Activated T-helper 2 cell treated with anti-CD3 and anti-CD28 coated beads, Interferon-gamma antibody, Interleukin-2, Interleukin-4, amounts not matched to agents 10 μg/mL and 5 μg/mL and 100 μg/mL, durations not matched to agents 14 hours and 24 hours and 36 hours (primary cell): Measurements from ENCODE around the gene NPLOC4. TPM values are rescaled to one million over a fixed set of nuclear protein-coding genes. Genes with fewer than 3 reads are reported as not detected.

Source experiments
- DNase-seq: peaks from one replicate; pipeline ENCODE4 v3.0.0; 2021; ENCODE audit warnings: low spot score
- H3K27ac Mint-ChIP-seq: one replicate; pipeline ENCODE4 v1.8.0; 2021; ENCODE audit warnings: mixed read lengths
- H3K27me3 Mint-ChIP-seq: one replicate; pipeline ENCODE4 v1.8.0; 2021; ENCODE audit warnings: low read depth, mixed read lengths
- H3K36me3 Mint-ChIP-seq: one replicate; pipeline ENCODE4 v1.8.0; 2021; ENCODE audit warnings: low read depth, mixed read lengths
- H3K4me1 Mint-ChIP-seq: one replicate; pipeline ENCODE4 v1.8.0; 2021; ENCODE audit warnings: low read depth, mixed read lengths
- H3K4me3 Mint-ChIP-seq: one replicate; pipeline ENCODE4 v1.8.0; 2021; ENCODE audit warnings: low read depth, mild to moderate bottlenecking, moderate library complexity, mixed read lengths
- H3K9me3 Mint-ChIP-seq: one replicate; pipeline ENCODE4 v1.8.0; 2021; ENCODE audit warnings: mixed read lengths
- intact Hi-C: fragments of 100-400 bp; cut with micrococcal nuclease; formaldehyde crosslinking; loops from one replicate; pipeline ENCODE4 v1.15.1; 2023
- total RNA-seq: library from RNA; stranded (reverse); gene quantifications from 2 replicates; pipeline ENCODE4 v1.2.3, GENCODE V29; 2022

The NPLOC4 gene
- total RNA-seq, 1 donor from 2014 or later, result 138 TPM

DNA sequence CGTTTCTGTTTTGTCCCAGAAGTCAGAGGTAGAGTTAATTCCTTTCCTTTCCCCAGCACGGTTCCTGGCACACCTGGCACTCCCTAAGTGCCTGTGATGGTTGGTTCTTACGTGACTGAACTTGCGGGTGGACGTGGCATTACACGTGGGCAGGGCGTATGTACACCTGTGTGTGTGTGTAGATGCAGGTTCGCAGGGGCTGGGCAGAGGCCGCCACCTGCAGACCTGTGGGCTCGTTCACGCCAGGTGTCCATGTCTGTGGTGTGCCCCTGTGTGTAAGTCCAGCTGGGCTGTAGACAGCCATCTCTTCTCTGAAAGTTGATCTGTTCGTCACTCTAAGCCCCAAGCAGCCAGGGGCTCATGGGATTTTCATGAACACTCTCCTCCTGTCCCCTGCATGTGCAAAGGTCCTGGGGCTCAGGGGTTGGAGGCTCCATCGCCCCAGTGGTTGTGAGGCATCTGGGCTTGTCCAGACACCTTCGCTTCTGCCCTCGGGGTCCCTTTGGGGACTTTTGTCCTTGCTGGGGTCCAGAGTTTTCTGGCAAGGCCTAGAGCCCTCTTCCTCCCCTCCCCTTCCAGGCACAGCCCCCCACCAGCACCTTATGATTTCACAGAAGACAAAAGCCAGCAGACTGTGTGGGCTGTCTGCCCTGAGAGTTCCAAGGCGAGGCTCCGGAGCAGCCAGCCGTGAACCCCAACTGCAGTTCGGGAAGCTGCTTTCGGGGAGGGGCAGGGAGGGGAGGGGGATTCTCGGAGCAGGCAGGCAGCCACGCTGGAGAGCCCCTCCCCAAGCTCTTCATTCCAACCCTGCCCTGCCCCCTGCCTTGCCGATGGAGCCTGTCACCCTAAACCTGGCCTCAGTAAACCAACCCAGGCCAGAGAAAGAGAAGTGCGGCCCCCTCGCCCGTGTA lies 114.2 kb downstream of the NPLOC4 start:
- no peaks in the 10 kb centered on the region for H3K9me3 Mint-ChIP-seq
- intact Hi-C loops, result no loop called here
- peaks cover 9% of the 10 kb centered on the region for H3K4me1 Mint-ChIP-seq
- no peak for DNase-seq
- H3K27me3 Mint-ChIP-seq, result peaks cover 3% of the 10 kb centered on the region
- no peak overlapping the region for H3K4me3 Mint-ChIP-seq
- H3K36me3 Mint-ChIP-seq, result peaks cover 4% of the 10 kb centered on the region
- no peak overlapping the region for H3K27ac Mint-ChIP-seq

DNA sequence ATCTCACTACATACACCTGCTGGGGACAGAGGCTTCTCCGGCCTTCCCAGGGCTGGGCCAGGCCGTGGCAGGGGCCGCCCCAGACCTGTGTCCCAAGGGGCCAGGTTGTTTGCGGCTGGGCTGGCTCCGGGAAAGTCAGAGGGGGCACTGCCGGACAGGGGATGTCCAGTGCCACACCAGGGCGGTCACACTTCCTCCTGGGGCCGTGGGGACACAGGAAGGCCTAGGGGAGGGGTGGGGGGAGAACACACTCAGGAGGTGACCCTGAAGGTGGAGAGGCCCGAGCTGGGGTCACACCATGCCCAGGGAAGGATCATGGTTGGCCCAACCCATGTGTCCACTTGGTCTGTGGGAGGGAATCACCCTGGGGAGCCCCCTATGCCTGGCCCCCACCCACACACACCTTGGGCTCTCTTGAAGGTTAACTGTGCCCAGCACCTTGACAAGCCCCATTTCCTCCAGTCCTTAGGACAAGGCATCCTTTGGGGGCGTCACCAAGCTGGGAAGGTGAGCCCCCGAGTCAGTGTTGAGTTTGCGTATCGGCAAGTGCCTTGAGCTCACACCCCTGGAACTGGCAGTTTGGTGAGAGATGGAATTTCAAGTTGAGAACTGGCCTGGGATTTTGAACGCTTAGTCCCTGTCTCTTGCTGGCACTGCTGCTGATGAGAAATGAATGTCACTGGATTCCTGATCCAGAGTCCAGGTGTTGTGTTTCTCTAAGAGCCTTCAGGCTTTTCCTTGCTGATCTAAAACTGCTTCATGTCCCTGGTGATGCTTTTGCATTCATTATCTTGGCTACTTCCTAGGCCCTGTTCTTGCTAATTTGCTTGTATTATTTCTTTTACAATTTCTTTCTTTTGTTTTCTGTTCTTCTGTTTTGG lies 116.7 kb downstream of the NPLOC4 start:
- Mint-ChIP-seq H3K27me3 (peaks cover 3% of the 10 kb centered on the region), H3K9me3 (no peaks in the 10 kb centered on the region), H3K4me1 (peaks cover 16% of the 10 kb centered on the region), H3K27ac (no peak overlapping the region), H3K36me3 (peaks cover 5% of the 10 kb centered on the region), H3K4me3 (peak overlapping the region; percentile 15)
- intact Hi-C loops, result no loop called here
- DNase-seq, result no peak

DNA sequence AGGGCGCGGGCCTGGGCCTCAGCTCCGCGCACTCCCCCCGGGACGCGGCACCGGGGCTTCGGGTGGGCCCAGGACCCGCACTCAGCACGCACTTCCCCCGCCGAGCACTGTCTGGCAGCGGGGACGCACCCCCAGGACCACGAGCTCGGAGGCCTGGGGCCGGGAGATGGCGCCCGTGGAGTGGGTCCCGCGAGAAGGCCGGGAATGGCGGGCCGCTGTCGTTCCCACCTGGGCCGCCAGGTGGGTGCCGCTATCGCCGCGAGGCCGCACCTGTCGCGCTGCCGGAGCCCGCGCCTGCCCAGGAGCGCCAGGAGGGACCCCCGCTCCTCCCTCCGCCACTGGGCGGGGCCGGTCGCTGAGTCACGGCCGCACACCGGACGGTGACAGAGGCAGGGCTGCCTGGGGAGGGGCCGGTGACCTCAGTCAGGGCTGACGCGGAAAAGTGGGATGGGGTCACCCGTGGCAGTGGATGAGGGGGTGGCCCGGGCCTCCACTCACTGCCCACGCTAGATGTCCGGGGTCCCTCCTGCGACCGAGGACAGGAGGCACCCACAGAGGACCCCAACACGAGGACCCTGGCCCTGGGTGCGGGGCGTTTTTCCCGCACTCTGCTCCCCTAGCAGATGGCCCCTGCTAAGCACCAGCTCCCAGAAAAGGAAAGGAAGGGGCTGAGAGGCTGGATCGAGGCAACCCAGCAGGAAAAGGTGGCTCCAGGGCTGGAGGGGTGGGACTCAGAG lies 117.5 kb downstream of the NPLOC4 start:
- Mint-ChIP-seq H3K36me3 (peaks cover 7% of the 10 kb centered on the region), H3K27ac (no peak overlapping the region), H3K9me3 (no peaks in the 10 kb centered on the region), H3K27me3 (peaks cover 3% of the 10 kb centered on the region), H3K4me3 (no peak overlapping the region), H3K4me1 (peaks cover 16% of the 10 kb centered on the region)
- DNase-seq, result peak; percentile 46
- intact Hi-C loops, result loop anchor here (5.0 kb wide), 1 partner anchor 83 kb away; no protein-coding TSS in a partner anchor

DNA sequence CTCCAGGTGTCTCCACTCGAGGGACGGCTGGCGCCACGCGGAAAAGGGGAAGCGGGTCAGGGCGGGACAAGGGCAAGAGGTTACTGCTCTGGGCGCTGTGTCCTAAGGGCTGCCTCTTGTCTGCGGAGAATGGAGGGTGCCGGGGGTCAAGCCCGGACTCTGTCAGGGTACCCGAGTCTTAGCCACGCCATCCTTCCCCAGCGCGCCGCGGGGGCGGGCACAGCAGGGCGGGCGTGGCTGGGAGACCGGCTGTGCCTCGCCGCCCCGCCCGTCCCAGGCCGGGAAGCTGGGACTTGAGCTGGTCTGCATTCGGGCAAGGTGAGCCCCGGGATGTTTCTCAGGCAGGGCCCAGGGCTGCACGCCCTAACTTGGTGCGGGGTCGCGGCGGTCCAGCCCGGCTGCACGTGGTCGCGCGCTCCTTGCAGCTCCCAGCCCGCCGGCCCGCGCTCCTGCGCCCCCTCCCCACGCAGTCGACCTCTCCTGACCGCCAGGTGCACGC lies 118.1 kb downstream of the NPLOC4 start:
- H3K36me3 Mint-ChIP-seq, result peaks cover 7% of the 10 kb centered on the region
- no peak for DNase-seq
- H3K27me3 Mint-ChIP-seq, result peaks cover 3% of the 10 kb centered on the region
- intact Hi-C loops, result loop anchor here (5.0 kb wide), 1 partner anchor 83 kb away; no protein-coding TSS in a partner anchor
- peaks cover 16% of the 10 kb centered on the region for H3K4me1 Mint-ChIP-seq
- H3K27ac Mint-ChIP-seq, result no peak overlapping the region
- no peaks in the 10 kb centered on the region for H3K9me3 Mint-ChIP-seq
- H3K4me3 Mint-ChIP-seq, result no peak overlapping the region

DNA sequence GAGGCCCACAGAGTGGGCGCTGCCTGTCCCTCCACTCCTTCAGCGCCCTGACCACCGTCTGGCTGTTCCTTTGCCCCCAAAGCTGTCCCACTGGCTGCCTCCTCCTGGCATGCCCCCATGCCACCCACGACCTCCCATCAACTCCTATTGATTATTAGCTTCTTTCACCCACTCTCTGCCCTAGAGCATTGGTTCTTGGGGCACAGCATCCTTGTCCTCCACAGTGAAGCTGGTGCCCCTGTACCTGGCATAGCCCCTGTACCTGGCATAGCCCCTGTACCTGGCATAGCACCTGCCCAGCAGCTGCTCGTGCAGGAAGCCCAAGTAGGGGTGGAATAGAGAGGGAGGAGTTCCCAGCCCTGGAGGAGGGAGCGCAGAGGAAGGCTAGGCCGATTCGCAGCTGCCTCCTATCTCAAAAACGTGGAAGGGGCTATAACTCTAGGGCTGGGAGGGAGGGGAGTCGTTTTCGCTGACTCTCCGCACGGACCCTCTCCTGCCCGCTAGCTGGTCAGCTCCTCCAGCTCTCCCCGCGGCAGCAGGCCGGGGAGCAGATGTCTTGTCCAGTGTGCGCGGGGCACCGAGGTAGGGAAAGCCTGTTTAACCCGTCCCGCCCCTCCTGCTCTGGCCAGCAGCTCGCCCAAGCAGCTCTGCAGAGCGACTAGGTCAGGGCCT lies 118.7 kb downstream of the NPLOC4 start:
- Mint-ChIP-seq H3K27ac (no peak overlapping the region), H3K9me3 (no peaks in the 10 kb centered on the region), H3K4me3 (peak overlapping the region; percentile 31), H3K36me3 (peaks cover 7% of the 10 kb centered on the region), H3K4me1 (peaks cover 16% of the 10 kb centered on the region), H3K27me3 (peaks cover 3% of the 10 kb centered on the region)
- intact Hi-C loops, result loop anchor here (5.0 kb wide), 1 partner anchor 84 kb away; no protein-coding TSS in a partner anchor
- DNase-seq, result no peak

DNA sequence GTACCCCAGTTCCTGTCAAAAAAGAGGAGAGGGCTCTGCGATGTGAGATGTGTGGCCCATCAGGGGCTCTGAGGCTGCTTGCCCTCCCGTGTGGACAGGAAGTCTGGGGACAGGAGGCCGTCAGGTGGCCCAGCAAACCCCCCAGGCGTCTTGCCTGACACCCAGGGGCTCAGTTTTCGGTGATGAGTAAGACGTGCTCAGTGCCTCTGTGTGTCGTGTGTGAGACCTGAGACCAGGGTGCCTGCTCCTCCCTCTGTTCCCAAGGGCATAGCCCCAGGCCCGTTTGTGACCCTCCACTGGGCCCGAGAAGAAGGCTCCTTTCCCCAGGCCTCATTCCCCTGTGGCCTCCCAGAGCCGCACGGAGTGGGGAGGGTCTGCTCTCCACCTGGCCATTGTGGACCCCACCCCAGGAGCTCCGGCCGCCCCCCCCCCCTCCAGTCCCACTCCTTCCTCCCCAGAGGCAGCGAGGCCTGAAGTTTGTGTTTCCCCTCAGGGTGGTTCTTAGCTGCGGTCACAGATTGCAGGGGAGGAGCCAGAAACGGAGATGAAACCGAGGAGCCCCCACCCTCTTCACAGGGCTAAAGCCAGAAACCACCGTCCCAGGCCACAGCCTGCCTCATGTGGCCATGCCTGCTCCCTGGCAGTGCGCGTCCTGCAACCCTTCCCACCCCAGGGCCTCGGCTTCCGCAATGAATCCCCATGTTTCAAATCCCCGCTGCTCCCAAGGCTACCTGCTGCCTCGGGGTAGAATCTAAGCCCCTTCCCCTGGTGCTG lies 119.4 kb downstream of the NPLOC4 start:
- intact Hi-C loops, result loop anchor here (5.0 kb wide), 1 partner anchor 85 kb away; no protein-coding TSS in a partner anchor
- Mint-ChIP-seq H3K9me3 (no peaks in the 10 kb centered on the region), H3K27ac (no peak overlapping the region), H3K4me3 (peak overlapping the region; percentile 31), H3K36me3 (peaks cover 7% of the 10 kb centered on the region), H3K4me1 (peaks cover 16% of the 10 kb centered on the region), H3K27me3 (peaks cover 3% of the 10 kb centered on the region)
- no peak for DNase-seq

DNA sequence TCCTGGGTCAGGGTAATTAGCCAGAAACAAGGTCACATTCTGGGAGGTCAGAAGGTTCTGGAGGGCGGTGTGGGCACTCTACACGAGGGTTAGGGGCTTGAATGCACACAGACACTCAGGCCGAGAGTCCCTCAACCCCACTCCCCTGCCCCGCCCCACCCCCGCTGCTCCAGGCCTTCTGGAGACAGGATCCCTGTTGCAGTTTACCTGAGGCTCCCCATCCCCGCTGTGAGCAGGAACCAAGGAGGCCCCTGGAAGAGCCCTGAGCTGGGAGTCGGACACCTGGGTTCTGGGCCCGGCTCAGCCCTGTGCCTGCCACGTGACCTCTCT lies 119.9 kb downstream of the NPLOC4 start:
- Mint-ChIP-seq H3K4me3 (no peak overlapping the region), H3K36me3 (peaks cover 11% of the 10 kb centered on the region), H3K4me1 (peaks cover 13% of the 10 kb centered on the region), H3K27ac (no peak overlapping the region), H3K27me3 (no peaks in the 10 kb centered on the region), H3K9me3 (no peaks in the 10 kb centered on the region)
- intact Hi-C loops, result loop anchor here (5.0 kb wide), 1 partner anchor 85 kb away; no protein-coding TSS in a partner anchor
- no peak for DNase-seq

DNA sequence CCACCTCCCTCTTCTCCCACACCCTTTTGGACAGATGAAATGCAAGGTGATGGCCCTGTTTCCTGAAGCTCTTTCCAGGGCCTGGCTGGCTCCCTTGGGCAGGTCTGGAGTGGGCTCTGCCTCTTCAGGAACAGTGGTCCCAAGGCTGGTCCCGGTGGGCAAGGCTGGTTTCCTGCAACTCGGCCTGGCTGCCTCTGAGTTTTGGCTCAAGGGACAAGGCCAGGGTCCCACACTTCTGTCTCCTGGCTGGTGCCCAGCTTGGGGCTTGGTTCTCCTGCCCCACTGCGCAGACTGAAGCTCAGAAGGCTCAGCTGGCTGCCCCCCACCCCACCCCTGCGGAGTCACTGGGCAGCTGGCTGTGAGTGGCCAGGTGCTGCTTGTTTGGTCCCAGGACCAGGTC lies 120.5 kb downstream of the NPLOC4 start:
- intact Hi-C loops, result loop anchor here (5.0 kb wide), 1 partner anchor 86 kb away; no protein-coding TSS in a partner anchor
- Mint-ChIP-seq H3K27ac (no peak overlapping the region), H3K36me3 (peaks cover 17% of the 10 kb centered on the region), H3K4me3 (peak overlapping the region; percentile 65), H3K4me1 (peaks cover 10% of the 10 kb centered on the region), H3K27me3 (no peaks in the 10 kb centered on the region), H3K9me3 (no peaks in the 10 kb centered on the region)
- no peak for DNase-seq

DNA sequence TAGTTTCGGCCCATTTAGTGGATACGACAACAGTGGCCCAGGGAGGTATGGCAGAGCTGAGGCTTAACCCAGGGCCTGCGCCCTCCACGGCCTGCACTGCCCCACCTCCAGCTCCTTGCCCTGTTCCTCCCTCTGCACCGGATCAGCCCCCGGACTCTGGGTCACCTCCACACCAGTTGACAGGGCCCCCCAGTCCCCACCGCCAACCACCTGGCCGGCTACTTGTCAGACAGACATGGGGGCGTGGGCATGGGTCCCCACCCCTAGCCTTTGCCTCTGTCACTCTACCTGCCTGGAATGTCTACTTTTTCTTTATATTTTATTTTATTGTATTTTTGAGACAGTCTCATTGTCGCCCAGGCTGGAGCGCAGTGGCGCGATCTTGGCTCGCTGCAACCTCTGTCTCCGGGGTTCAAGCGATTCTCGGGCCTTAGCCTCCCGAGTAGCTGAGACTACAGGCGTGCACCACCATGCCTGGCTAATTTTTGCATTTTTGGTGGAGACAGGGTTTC lies 121.3 kb downstream of the NPLOC4 start:
- Mint-ChIP-seq H3K4me1 (peaks cover 10% of the 10 kb centered on the region), H3K36me3 (peaks cover 25% of the 10 kb centered on the region), H3K27me3 (no peaks in the 10 kb centered on the region), H3K4me3 (peak overlapping the region; percentile 91), H3K9me3 (no peaks in the 10 kb centered on the region), H3K27ac (peak overlapping the region; percentile 88)
- no peak for DNase-seq
- intact Hi-C loops, result loop anchor here (1.0 to 5.0 kb wide), 2 partner anchors 37 to 87 kb away; partner anchors contain the start of gene FAAP100

DNA sequence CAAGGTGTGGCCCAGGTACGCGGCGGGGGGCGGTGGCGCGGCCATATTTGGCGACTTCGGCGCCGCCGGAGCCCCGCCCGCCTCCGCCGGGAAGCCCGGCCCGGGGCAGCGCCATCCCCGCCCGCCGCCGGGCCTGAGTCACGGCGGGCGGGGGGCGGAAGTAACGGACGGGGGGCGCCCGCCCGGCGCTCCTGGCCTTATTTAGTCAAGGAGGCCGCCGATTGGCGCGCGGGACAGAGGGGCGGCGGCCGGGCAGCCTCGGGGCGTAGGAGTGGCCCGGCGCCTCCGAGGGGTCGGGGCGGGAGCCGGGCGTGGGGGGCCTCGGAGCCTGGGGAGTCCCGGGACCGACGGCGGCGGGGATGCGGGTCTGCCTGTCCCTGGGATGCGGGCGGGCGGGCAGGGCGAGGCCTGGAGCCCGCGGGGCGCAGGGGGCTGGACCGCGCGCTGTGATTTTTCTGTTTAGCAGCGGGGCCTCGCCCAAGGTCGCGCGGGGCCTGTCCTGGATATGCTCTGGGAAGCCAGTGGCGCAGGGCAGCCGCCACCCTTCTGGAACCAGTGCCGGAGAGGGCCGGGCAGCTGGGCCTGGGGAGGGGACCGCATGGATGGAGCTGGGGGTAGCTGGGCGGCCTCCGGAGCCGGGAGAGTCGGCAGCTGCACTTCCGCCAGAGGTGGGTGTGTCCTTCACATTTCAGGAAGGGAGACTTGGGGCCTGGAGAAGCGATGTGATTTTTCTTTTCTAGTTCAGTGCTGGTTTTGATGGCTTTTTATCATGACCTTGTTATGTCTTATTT lies 122.0 kb downstream of the NPLOC4 start:
- no peaks in the 10 kb centered on the region for H3K27me3 Mint-ChIP-seq
- DNase-seq, result peak; percentile 64
- no peaks in the 10 kb centered on the region for H3K9me3 Mint-ChIP-seq
- intact Hi-C loops, result loop anchor here (1.0 to 5.0 kb wide), 3 partner anchors 37 to 118 kb away; partner anchors contain the start of genes BAHCC1 and FAAP100
- H3K27ac Mint-ChIP-seq, result peak overlapping the region; percentile 88
- H3K36me3 Mint-ChIP-seq, result peaks cover 32% of the 10 kb centered on the region
- H3K4me1 Mint-ChIP-seq, result peaks cover 13% of the 10 kb centered on the region
- H3K4me3 Mint-ChIP-seq, result peak overlapping the region; percentile 91
